MM.1S (cell line): ENCODE measurements around the gene CTRB1.

ENCODE experiments used
- DNase-seq: peaks from one replicate; pipeline ENCODE4 v3.0.0-alpha.2; 2015
- H2AFZ ChIP-seq: fragments of 300-600 bp; sonication (generic); 2 replicates; pipeline ENCODE4 v1.6.0; 2016; ENCODE audit warnings: antibody characterized with exemption, low read length
- H3F3A ChIP-seq: fragments of 300-600 bp; sonication (generic); 2 replicates; pipeline ENCODE4 v1.6.1; 2016; ENCODE audit warnings: mild to moderate bottlenecking, antibody characterized with exemption, low read length, moderate library complexity, mixed read lengths; ENCODE audit not compliant: insufficient read depth
- H3K27ac ChIP-seq: fragments of 300-600 bp; sonication (generic); 2 replicates; pipeline ENCODE4 v1.5.1; 2016; ENCODE audit warnings: mild to moderate bottlenecking, low read length
- H3K27me3 ChIP-seq: fragments of 300-600 bp; sonication (generic); replicated peaks from 2 replicates; pipeline ENCODE4 v1.6.0; 2016; ENCODE audit warnings: low read length; ENCODE audit not compliant: insufficient read depth
- H3K36me3 ChIP-seq: fragments of 300-600 bp; sonication (generic); replicated peaks from 2 replicates; pipeline ENCODE4 v1.6.1; 2016; ENCODE audit warnings: mild to moderate bottlenecking, low read length, mixed read lengths; ENCODE audit not compliant: insufficient read depth
- H3K4me1 ChIP-seq: fragments of 300-600 bp; sonication (generic); 2 replicates; pipeline ENCODE4 v1.6.1; 2016; ENCODE audit warnings: low read length, mixed read lengths
- H3K4me2 ChIP-seq: fragments of 300-600 bp; sonication (generic); 2 replicates; pipeline ENCODE4 v1.6.0; 2016; ENCODE audit warnings: low read depth, low read length
- H3K4me3 ChIP-seq: fragments of 300-600 bp; sonication (generic); 2 replicates; pipeline ENCODE4 v1.5.1; 2016; ENCODE audit warnings: low read length, mixed read lengths
- H3K79me2 ChIP-seq: fragments of 300-600 bp; sonication (generic); 2 replicates; pipeline ENCODE4 v1.6.1; 2016; ENCODE audit warnings: mixed run types, low read length, mixed read lengths
- H3K9ac ChIP-seq: fragments of 300-600 bp; sonication (generic); 2 replicates; pipeline ENCODE4 v1.6.1; 2016; ENCODE audit warnings: low read length, mixed read lengths
- H3K9me2 ChIP-seq: fragments of 300-600 bp; sonication (generic); replicated peaks from 2 replicates; pipeline ENCODE4 v1.6.1; 2016; ENCODE audit warnings: mild to moderate bottlenecking, low read length, mixed read lengths; ENCODE audit not compliant: insufficient read depth
- H3K9me3 ChIP-seq: fragments of 300-600 bp; sonication (generic); replicated peaks from 2 replicates; pipeline ENCODE4 v1.6.1; 2016; ENCODE audit warnings: mild to moderate bottlenecking, low read length, mixed read lengths; ENCODE audit not compliant: insufficient read depth
- H4K20me1 ChIP-seq: fragments of 300-600 bp; sonication (generic); 2 replicates; pipeline ENCODE4 v1.6.1; 2016; ENCODE audit warnings: mild to moderate bottlenecking, low read length, moderate library complexity, mixed read lengths; ENCODE audit not compliant: insufficient read depth
- EZH2 ChIP-seq: fragments of 300-600 bp; sonication (generic); optimal IDR thresholded peaks from 2 replicates; pipeline ENCODE3; 2017; ENCODE audit warnings: low read depth, mild to moderate bottlenecking, antibody characterized with exemption, low read length, mixed read lengths
- EZH2phosphoT487 ChIP-seq: fragments of 300-600 bp; sonication (generic); IDR thresholded peaks from 2 replicates; pipeline ENCODE4 v1.6.1; 2018; ENCODE audit warnings: antibody characterized with exemption, low read length
- TF ChIP-seq, protein P1 (sequence below): fragments of 300-600 bp; sonication (generic); IDR thresholded peaks from 2 replicates; pipeline ENCODE4 v1.5.1; 2016; ENCODE audit warnings: antibody characterized with exemption, low read length, mixed read lengths

CTRB1 gene

DNA sequence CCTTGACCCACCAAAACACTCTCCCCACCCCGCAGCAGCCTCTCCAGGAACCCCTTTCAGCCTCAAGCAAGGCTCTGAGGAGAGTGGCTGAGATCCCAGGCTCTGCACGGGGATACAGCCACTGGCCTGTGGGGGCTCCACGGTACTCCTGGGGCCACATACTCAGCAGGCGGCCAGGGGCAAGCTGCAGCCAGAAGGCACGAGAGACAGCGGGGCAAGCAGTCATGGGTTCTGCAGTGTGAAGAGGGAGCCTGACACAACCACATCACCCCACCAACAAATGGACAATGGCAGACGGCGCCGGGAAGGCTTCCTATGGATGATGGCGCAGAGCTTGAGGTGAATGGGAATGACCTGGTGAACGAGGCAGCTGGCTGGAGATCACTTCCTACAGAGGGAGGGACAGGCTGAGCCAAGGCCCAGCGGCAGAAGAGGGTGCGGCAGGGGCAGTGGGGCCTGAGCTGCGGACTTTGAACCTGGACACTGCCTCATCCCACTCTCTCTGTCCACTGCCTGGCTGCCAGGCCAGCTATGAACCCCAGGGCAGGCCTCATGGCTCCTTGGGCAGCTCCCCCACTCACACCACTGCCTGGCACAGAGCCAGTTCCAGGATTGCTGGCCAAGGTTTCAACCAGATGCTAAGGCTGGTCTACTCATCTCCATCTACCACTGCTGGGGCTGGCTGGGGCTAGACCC, 43.5 kb downstream of the CTRB1 start:
- H3K36me3 ChIP-seq = no peaks in the 10 kb centered on the region
- no peak overlapping the region for H3K27ac ChIP-seq
- no peaks in the 10 kb centered on the region for H3F3A ChIP-seq
- TF ChIP-seq, protein P1, sequence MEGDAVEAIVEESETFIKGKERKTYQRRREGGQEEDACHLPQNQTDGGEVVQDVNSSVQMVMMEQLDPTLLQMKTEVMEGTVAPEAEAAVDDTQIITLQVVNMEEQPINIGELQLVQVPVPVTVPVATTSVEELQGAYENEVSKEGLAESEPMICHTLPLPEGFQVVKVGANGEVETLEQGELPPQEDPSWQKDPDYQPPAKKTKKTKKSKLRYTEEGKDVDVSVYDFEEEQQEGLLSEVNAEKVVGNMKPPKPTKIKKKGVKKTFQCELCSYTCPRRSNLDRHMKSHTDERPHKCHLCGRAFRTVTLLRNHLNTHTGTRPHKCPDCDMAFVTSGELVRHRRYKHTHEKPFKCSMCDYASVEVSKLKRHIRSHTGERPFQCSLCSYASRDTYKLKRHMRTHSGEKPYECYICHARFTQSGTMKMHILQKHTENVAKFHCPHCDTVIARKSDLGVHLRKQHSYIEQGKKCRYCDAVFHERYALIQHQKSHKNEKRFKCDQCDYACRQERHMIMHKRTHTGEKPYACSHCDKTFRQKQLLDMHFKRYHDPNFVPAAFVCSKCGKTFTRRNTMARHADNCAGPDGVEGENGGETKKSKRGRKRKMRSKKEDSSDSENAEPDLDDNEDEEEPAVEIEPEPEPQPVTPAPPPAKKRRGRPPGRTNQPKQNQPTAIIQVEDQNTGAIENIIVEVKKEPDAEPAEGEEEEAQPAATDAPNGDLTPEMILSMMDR = no peak
- TF ChIP-seq EZH2 = no peak
- no peak for TF ChIP-seq EZH2phosphoT487
- H2AFZ ChIP-seq = no peak overlapping the region
- no peaks in the 10 kb centered on the region for H3K9me2 ChIP-seq
- no peaks in the 10 kb centered on the region for H3K9me3 ChIP-seq
- no peak for DNase-seq
- H4K20me1 ChIP-seq = no peaks in the 10 kb centered on the region
- H3K4me3 ChIP-seq = no peak overlapping the region
- H3K4me2 ChIP-seq = no peak overlapping the region
- H3K9ac ChIP-seq = no peak overlapping the region
- 0 out of 2 replicates have a peak, but pooled peaks cover 7% of the 10 kb centered on the region for H3K27me3 ChIP-seq
- H3K4me1 ChIP-seq = no peaks in the 10 kb centered on the region
- H3K79me2 ChIP-seq = no peaks in the 10 kb centered on the region

DNA sequence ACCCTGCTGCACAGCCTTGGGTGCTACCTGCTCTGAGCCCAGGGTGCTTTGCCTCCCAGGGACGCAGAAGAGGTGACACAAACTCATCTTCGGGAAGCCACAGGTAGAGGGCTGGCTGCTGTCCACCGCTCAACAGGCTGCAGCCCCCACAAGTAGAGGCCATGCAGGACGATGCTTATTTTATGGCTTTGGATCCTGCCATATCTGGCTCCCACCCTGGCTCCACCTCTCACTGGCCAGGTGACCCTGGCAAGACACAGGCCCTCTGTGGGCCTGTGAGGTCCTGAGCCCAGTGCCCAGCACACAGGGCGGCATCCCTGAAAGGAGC, 44.0 kb downstream of the CTRB1 start:
- Histone ChIP-seq H3K27me3 (0 out of 2 replicates have a peak, but pooled peaks cover 7% of the 10 kb centered on the region), H3K9ac (no peak overlapping the region), H3K9me2 (no peaks in the 10 kb centered on the region), H3K27ac (no peak overlapping the region), H3F3A (no peaks in the 10 kb centered on the region), H2AFZ (no peak overlapping the region), H3K9me3 (no peaks in the 10 kb centered on the region), H3K4me1 (no peaks in the 10 kb centered on the region), H4K20me1 (no peaks in the 10 kb centered on the region), H3K4me3 (no peak overlapping the region), H3K36me3 (no peaks in the 10 kb centered on the region), H3K79me2 (no peaks in the 10 kb centered on the region), H3K4me2 (no peak overlapping the region)
- TF ChIP-seq EZH2 (no peak), EZH2phosphoT487 (no peak)
- TF ChIP-seq, protein P1 = no peak
- DNase-seq = no peak

DNA sequence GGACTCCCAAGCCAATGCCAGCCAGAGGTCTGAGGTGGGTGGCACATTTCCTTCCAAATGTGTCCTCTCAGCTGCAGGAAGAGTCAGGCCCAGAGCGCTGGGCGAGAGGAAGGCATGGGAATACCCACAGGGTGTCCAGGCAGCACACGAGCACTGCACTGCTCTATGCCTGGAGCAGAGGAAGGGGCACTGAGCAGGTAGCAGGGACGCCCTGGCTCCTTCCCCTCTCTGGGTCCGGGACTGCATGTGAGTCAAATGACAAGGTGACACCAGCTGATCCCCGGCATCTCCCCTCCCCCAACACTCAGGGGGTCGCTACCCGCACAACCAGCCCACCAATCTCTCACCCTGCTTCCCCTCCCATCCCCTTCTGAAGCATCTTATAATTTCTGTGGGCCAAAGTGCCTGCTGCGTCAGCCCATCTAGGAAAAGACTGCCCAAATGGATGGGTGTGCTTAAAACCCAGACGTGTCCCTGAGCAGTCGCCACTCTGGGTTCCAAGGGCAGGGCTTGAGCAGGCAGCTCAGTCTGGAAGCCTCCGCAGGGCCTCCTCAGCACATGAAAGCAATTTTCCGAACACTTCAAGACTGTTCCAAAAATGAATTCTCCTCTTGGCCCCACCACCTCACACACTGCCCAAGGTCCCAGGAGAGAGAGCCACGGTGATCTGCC, 44.6 kb downstream of the CTRB1 start:
- Histone ChIP-seq H3K36me3 (no peaks in the 10 kb centered on the region), H3F3A (no peaks in the 10 kb centered on the region), H2AFZ (no peak overlapping the region), H3K4me3 (no peak overlapping the region), H3K9ac (no peak overlapping the region), H3K4me2 (no peak overlapping the region), H3K27me3 (0 out of 2 replicates have a peak, but pooled peaks cover 7% of the 10 kb centered on the region), H3K9me2 (no peaks in the 10 kb centered on the region), H3K9me3 (no peaks in the 10 kb centered on the region), H3K4me1 (no peaks in the 10 kb centered on the region), H4K20me1 (no peaks in the 10 kb centered on the region), H3K79me2 (no peaks in the 10 kb centered on the region), H3K27ac (no peak overlapping the region)
- no peak for DNase-seq
- TF ChIP-seq EZH2 = no peak
- TF ChIP-seq EZH2phosphoT487 = no peak
- TF ChIP-seq, protein P1 = no peak
